Thoracic aorta (tissue), 2 donors: Measurements from ENCODE around the gene LYPD6B. TPM values are rescaled to one million over a fixed set of nuclear protein-coding genes. Genes with fewer than 3 reads are reported as not detected.

Experiments used
- ATAC-seq: fragments of 150-250 bp; one replicate; pipeline ENCODE4 v1.8.0; 2017; ENCODE audit warnings: low read depth; ENCODE audit not compliant: insufficient number of reproducible peaks, low FRiP score
- DNase-seq: peaks from one replicate; pipeline ENCODE4 v3.0.0-alpha.2; 2020; ENCODE audit warnings: low spot score
- H3K27ac ChIP-seq, 2 donors: fragments of 200-600 bp; sonication (generic); 1 replicate in 1 of 2; 2 replicates in 1 of 2; pipeline ENCODE4 v1.5.1; 2016; ENCODE audit warnings: mild to moderate bottlenecking in 2 of 2, moderate library complexity in 2 of 2
- H3K27me3 ChIP-seq: fragments of 200-600 bp; sonication (generic); replicated peaks from 2 replicates; pipeline ENCODE4 v1.6.0; 2016; ENCODE audit warnings: mild to moderate bottlenecking; ENCODE audit not compliant: insufficient read depth
- H3K36me3 ChIP-seq: fragments of 200-600 bp; sonication (generic); one replicate; pipeline ENCODE4 v1.5.1; 2016
- H3K4me1 ChIP-seq, 2 donors: fragments of 200-600 bp; sonication (generic); 1 replicate in 1 of 2; 2 replicates in 1 of 2; pipeline versions ENCODE4 v1.5.1 to v1.6.0; 2016; ENCODE audit warnings: low read depth in 2 of 2, mild to moderate bottlenecking in 1 of 2; ENCODE audit not compliant: control insufficient read depth in 1 of 2
- H3K4me3 ChIP-seq: fragments of 200-600 bp; sonication (generic); 2 replicates; pipeline ENCODE4 v1.5.1; 2016; ENCODE audit warnings: mild to moderate bottlenecking
- H3K9me3 ChIP-seq: fragments of 200-600 bp; sonication (generic); 2 replicates; pipeline ENCODE4 v1.5.1; 2016
- total RNA-seq, 2 donors: library from RNA; depleted of rRNA; stranded (reverse); fragments of >200 nt; gene quantifications; one replicate each; pipeline versions ENCODE4 v1.1.0 to v1.2.3, GENCODE V29; 2016
- TF ChIP-seq, protein P1 (sequence below): fragments of 200-600 bp; sonication (generic); IDR thresholded peaks from one replicate; pipeline ENCODE4 v1.5.1; 2019; ENCODE audit warnings: antibody characterized with exemption

The LYPD6B gene
- total RNA-seq, 2 donors from 2014 or later: not detected

DNA sequence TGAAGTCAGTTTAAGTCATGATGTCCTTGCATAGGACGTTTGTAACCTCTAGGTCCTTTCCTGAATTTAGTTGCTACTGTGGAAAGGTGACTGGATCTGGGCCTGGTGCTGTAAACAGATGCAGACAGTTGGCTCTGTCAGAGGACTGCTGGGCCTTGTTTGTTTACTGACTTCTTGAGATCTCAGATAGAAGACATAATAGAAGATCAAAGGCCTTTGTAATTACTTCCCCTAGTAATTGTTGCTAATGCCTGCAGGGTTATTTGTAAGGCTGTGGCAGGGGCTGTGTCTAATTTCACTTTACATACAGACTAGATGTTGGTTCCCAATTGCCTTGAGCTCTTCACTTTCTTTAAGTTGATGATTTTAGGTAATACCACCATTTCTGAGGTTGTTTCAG is 42.5 kb downstream of the LYPD6B start:
- no peaks in the 10 kb centered on the region for H3K36me3 ChIP-seq
- H3K9me3 ChIP-seq: no peaks in the 10 kb centered on the region
- TF ChIP-seq, protein P1, sequence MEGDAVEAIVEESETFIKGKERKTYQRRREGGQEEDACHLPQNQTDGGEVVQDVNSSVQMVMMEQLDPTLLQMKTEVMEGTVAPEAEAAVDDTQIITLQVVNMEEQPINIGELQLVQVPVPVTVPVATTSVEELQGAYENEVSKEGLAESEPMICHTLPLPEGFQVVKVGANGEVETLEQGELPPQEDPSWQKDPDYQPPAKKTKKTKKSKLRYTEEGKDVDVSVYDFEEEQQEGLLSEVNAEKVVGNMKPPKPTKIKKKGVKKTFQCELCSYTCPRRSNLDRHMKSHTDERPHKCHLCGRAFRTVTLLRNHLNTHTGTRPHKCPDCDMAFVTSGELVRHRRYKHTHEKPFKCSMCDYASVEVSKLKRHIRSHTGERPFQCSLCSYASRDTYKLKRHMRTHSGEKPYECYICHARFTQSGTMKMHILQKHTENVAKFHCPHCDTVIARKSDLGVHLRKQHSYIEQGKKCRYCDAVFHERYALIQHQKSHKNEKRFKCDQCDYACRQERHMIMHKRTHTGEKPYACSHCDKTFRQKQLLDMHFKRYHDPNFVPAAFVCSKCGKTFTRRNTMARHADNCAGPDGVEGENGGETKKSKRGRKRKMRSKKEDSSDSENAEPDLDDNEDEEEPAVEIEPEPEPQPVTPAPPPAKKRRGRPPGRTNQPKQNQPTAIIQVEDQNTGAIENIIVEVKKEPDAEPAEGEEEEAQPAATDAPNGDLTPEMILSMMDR: no peak
- H3K27me3 ChIP-seq: no peaks in the 10 kb centered on the region
- H3K4me3 ChIP-seq: no peak overlapping the region
- no peak for DNase-seq
- H3K27ac ChIP-seq: no peak overlapping the region
- H3K4me1 ChIP-seq: peaks cover 7 to 30% of the 10 kb centered on the region in 2 donors
- ATAC-seq: no peak

- H3K4me1 ChIP-seq: peaks cover 4 to 22% of the 10 kb centered on the region in 2 donors
- no peaks in the 10 kb centered on the region for H3K36me3 ChIP-seq
- H3K27me3 ChIP-seq: no peaks in the 10 kb centered on the region
- TF ChIP-seq, protein P1: no peak
- no peaks in the 10 kb centered on the region for H3K9me3 ChIP-seq
- DNase-seq (no peak), ATAC-seq (no peak)
- H3K4me3 ChIP-seq: no peak overlapping the region
- H3K27ac ChIP-seq: no peak overlapping the region
These were observed 43.6 kb downstream of the LYPD6B start for GRCh38 chr2:149082079-149082478.

DNA sequence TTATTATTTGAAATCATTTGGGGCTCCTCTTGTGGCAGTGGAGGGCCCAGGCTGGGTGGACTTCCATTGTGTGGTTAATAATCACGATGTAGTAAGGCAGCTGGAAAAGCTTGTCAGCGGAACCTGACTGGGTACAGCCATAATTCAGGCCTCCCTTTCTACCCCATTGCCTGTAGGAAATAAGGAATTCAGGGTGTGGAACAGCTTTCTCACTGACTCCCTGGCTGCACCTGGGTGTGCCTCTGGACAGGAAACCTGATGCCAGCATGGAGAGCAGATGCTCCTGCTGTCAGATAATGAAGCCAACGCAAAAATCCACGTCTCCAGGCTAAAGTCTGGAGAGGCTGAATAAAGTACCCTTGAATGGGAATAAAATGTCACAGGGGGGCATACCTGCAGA is 44.2 kb downstream of the LYPD6B start:
- TF ChIP-seq, protein P1: no peak
- Histone ChIP-seq H3K4me1 (peaks cover 3 to 17% of the 10 kb centered on the region in 2 donors), H3K36me3 (no peaks in the 10 kb centered on the region), H3K9me3 (no peaks in the 10 kb centered on the region), H3K27ac (no peak overlapping the region), H3K4me3 (no peak overlapping the region), H3K27me3 (no peaks in the 10 kb centered on the region)
- DNase-seq (no peak), ATAC-seq (no peak)

GRCh38 chr2:149084924-149085795 is 46.7 kb downstream of the LYPD6B start:
- ATAC-seq: no peak
- no peak overlapping the region for H3K27ac ChIP-seq
- no peaks in the 10 kb centered on the region for H3K36me3 ChIP-seq
- no peaks in the 10 kb centered on the region for H3K27me3 ChIP-seq
- H3K9me3 ChIP-seq: no peaks in the 10 kb centered on the region
- DNase-seq: no peak
- TF ChIP-seq, protein P1: no peak
- H3K4me3 ChIP-seq: no peak overlapping the region
- peaks cover 3 to 17% of the 10 kb centered on the region in 2 donors for H3K4me1 ChIP-seq

- Histone ChIP-seq H3K27ac (no peak overlapping the region), H3K9me3 (no peaks in the 10 kb centered on the region), H3K27me3 (no peaks in the 10 kb centered on the region), H3K4me1 (peaks cover 3 to 17% of the 10 kb centered on the region in 2 donors), H3K36me3 (no peaks in the 10 kb centered on the region), H3K4me3 (no peak overlapping the region)
- TF ChIP-seq, protein P1: no peak
- ATAC-seq (no peak), DNase-seq (no peak)
These were observed 49.3 kb downstream of the LYPD6B start for GRCh38 chr2:149087751-149088150.
